ENCODE results near the gene OTUB1.

OTUB1 gene

GRCh38 chr11:64008914-64009633, 22.8 kb downstream of the OTUB1 start:
- Histone ChIP-seq H2AFZ (ENCODE audit: low read length) (no peak overlapping the region), H3K9me3 (ENCODE audit: insufficient read depth, low read depth, low read length) (no peaks in the 10 kb centered on the region), H3K4me3 (ENCODE audit: low read length, poor library complexity, severe bottlenecking) (no peak overlapping the region), H3K9me2 (replicated peaks; ENCODE audit: low read depth, low read length) (no peaks in the 10 kb centered on the region), H3K27me3 (ENCODE audit: insufficient read depth, low read length, poor library complexity, severe bottlenecking) (no peaks in the 10 kb centered on the region), H3K79me2 (ENCODE audit: insufficient read depth, low read length) (no peaks in the 10 kb centered on the region), H4K20me1 (ENCODE audit: insufficient read depth, low read length, poor library complexity, severe bottlenecking) (peaks cover 5% of the 10 kb centered on the region), H3K36me3 (ENCODE audit: insufficient read depth, low read length) (no peaks in the 10 kb centered on the region), H3F3A (ENCODE audit: low read depth) (no peaks in the 10 kb centered on the region), H3K4me1 (ENCODE audit: insufficient read depth, low read length, poor library complexity, severe bottlenecking) (no peaks in the 10 kb centered on the region), H3K9ac (ENCODE audit: low read depth, low read length, poor library complexity, severe bottlenecking) (no peak overlapping the region), H3K4me2 (ENCODE audit: low read depth, low read length, poor library complexity, severe bottlenecking) (no peak overlapping the region)
- no peak for TF ChIP-seq CTCF (conservative IDR thresholded peaks at IDR 0.05; ENCODE audit: low read length)

- no peak overlapping the region for H3K4me3 ChIP-seq (ENCODE audit: low read length, poor library complexity, severe bottlenecking)
- no peak overlapping the region for H2AFZ ChIP-seq (ENCODE audit: low read length)
- no peak overlapping the region for H3K4me2 ChIP-seq (ENCODE audit: low read depth, low read length, poor library complexity, severe bottlenecking)
- H3K9ac ChIP-seq (ENCODE audit: low read depth, low read length, poor library complexity, severe bottlenecking) = no peak overlapping the region
- no peaks in the 10 kb centered on the region for H3K9me2 ChIP-seq (replicated peaks; ENCODE audit: low read depth, low read length)
- TF ChIP-seq CTCF (conservative IDR thresholded peaks at IDR 0.05; ENCODE audit: low read length) (no peak), EZH2phosphoT487 (IDR thresholded peaks at IDR 0.05; ENCODE audit: borderline replicate concordance) (no peak)
- H3K4me1 ChIP-seq (ENCODE audit: insufficient read depth, low read length, poor library complexity, severe bottlenecking) = no peaks in the 10 kb centered on the region
- H3K36me3 ChIP-seq (ENCODE audit: insufficient read depth, low read length) = no peaks in the 10 kb centered on the region
- no peaks in the 10 kb centered on the region for H3K9me3 ChIP-seq (ENCODE audit: insufficient read depth, low read depth, low read length)
- H3F3A ChIP-seq (ENCODE audit: low read depth) = no peaks in the 10 kb centered on the region
- H4K20me1 ChIP-seq (ENCODE audit: insufficient read depth, low read length, poor library complexity, severe bottlenecking) = no peaks in the 10 kb centered on the region
- H3K79me2 ChIP-seq (ENCODE audit: insufficient read depth, low read length) = no peaks in the 10 kb centered on the region
- H3K27me3 ChIP-seq (ENCODE audit: insufficient read depth, low read length, poor library complexity, severe bottlenecking) = no peaks in the 10 kb centered on the region
Observed at GRCh38 chr11:64009710-64010109, 23.5 kb downstream of the OTUB1 start.

GRCh38 chr11:64010783-64011182, 24.5 kb downstream of the OTUB1 start:
- no peaks in the 10 kb centered on the region for H3K79me2 ChIP-seq (ENCODE audit: insufficient read depth, low read length)
- no peak overlapping the region for H3K4me3 ChIP-seq (ENCODE audit: low read length, poor library complexity, severe bottlenecking)
- no peaks in the 10 kb centered on the region for H3F3A ChIP-seq (ENCODE audit: low read depth)
- H4K20me1 ChIP-seq (ENCODE audit: insufficient read depth, low read length, poor library complexity, severe bottlenecking) = no peaks in the 10 kb centered on the region
- H3K4me2 ChIP-seq (ENCODE audit: low read depth, low read length, poor library complexity, severe bottlenecking) = no peak overlapping the region
- H3K9me3 ChIP-seq (ENCODE audit: insufficient read depth, low read depth, low read length) = no peaks in the 10 kb centered on the region
- no peaks in the 10 kb centered on the region for H3K27me3 ChIP-seq (ENCODE audit: insufficient read depth, low read length, poor library complexity, severe bottlenecking)
- TF ChIP-seq EZH2phosphoT487 (IDR thresholded peaks at IDR 0.05; ENCODE audit: borderline replicate concordance) (no peak), CTCF (conservative IDR thresholded peaks at IDR 0.05; ENCODE audit: low read length) (no peak)
- H2AFZ ChIP-seq (ENCODE audit: low read length) = no peak overlapping the region
- H3K36me3 ChIP-seq (ENCODE audit: insufficient read depth, low read length) = no peaks in the 10 kb centered on the region
- H3K9ac ChIP-seq (ENCODE audit: low read depth, low read length, poor library complexity, severe bottlenecking) = no peak overlapping the region
- H3K4me1 ChIP-seq (ENCODE audit: insufficient read depth, low read length, poor library complexity, severe bottlenecking) = no peaks in the 10 kb centered on the region
- H3K9me2 ChIP-seq (replicated peaks; ENCODE audit: low read depth, low read length) = no peaks in the 10 kb centered on the region
